IPS-11a (cell line): ENCODE data around the gene CPS1.

Experiments used
- H3K4me3 ChIP-seq: one replicate; pipeline ENCODE4 v1.5.1; 2013; ENCODE audit warnings: low read depth, low read length, control low read depth

The CPS1 gene

GRCh38 chr2:210673117-210673516 is 116.7 kb downstream of the CPS1 start:
- H3K4me3 ChIP-seq = no peak overlapping the region

- H3K4me3 ChIP-seq = no peak overlapping the region
These were observed 119.7 kb downstream of the CPS1 start for GRCh38 chr2:210676067-210676466.

- no peak overlapping the region for H3K4me3 ChIP-seq
These were observed 125.1 kb downstream of the CPS1 start for GRCh38 chr2:210681491-210681890.

GRCh38 chr2:210686401-210686800 is 130.0 kb downstream of the CPS1 start:
- no peak overlapping the region for H3K4me3 ChIP-seq

- H3K4me3 ChIP-seq = no peak overlapping the region
These were observed 131.5 kb downstream of the CPS1 start for GRCh38 chr2:210687786-210688470.

- H3K4me3 ChIP-seq = no peak overlapping the region
These were observed 151.5 kb downstream of the CPS1 start for GRCh38 chr2:210707900-210708299.

- H3K4me3 ChIP-seq = no peak overlapping the region
These were observed 156.7 kb downstream of the CPS1 start for GRCh38 chr2:210713122-210713521.

- no peak overlapping the region for H3K4me3 ChIP-seq
These were observed 159.2 kb downstream of the CPS1 start for GRCh38 chr2:210715560-210716082.

- no peak overlapping the region for H3K4me3 ChIP-seq
These were observed 162.1 kb downstream of the CPS1 start for GRCh38 chr2:210718503-210718902.

- H3K4me3 ChIP-seq = no peak overlapping the region
These were observed 165.7 kb downstream of the CPS1 start for GRCh38 chr2:210722092-210722491.

GRCh38 chr2:210727549-210727948 is 171.2 kb downstream of the CPS1 start:
- no peak overlapping the region for H3K4me3 ChIP-seq
